GM18861 (cell line): ENCODE results near the gene SUSD3.
"Not testable (repeated sequence)": the region's sequence is repeated elsewhere in the genome, so short reads cannot be mapped to it uniquely, and the experiment has no call there.

Source experiments
- ATAC-seq: cut with Tn5 transposase; IDR thresholded peaks from one replicate; pipeline ENCODE4 v1.9.1; 2021; ENCODE audit not compliant: unreplicated experiment

Gene SUSD3

DNA sequence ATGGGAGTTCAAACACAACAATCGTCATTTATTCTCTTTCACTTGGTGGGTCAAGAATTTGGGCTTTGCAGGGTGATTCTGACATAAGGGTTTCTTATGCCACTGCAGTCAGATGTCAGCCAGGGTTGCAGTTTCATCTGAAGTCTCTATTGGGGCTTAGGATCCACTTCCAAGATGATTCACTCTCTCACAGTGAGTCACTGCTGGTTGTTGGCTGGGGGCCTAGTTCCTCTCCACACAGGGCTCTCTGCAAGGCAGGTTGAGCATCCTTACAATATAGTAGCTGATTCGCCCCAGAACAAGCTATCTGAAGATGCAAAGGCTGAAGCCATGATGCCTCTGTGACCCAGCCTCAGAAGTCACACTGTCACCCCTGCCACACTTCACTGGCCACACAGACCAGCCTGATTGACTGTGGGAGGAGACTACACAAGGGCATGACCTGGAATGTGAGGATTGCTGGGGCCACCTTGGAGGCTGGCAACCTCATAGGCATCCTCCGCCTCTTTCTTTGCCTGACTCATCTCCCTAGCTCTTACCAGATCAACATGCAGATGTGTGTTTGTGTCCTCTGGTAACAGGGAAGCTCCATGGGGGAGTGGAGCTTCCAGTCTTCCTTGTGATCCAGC, 33.1 kb downstream of the SUSD3 start:
- ATAC-seq = no peak

DNA sequence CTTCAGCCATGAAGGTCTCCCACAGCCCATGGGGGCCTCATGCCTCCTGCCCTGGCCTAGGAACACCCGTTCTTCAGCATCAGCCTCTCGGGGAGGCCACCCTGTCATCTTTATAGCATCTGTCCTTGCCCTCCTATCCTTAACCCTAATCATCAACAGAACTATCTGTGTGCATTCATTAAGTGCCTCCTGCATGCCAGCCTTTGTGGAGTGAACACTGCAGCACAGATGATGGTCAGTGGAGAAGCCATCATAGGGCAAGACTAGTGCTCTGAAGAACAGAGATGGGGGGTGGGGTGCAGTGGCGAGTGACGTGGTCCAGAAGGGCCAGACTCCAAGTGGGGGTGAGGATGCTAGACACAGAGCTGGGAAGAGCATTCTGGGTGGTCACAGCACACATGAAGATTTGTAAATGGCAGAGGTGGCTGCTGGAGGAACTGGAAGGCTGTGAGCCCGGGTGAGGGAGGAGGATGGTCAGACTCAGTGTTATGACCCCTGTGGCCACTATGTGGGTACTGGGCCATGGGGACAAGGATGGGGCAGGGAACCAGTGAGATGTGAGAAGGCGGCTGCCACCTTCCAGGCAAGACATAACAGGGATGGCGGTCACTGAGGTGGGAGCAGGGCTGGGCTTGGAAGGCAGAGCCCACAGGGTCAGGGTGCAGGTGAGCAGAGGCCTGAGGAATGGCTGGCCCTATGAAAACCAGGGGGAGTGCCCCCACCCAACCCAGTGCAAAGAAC, 33.9 kb downstream of the SUSD3 start:
- no peak for ATAC-seq

DNA sequence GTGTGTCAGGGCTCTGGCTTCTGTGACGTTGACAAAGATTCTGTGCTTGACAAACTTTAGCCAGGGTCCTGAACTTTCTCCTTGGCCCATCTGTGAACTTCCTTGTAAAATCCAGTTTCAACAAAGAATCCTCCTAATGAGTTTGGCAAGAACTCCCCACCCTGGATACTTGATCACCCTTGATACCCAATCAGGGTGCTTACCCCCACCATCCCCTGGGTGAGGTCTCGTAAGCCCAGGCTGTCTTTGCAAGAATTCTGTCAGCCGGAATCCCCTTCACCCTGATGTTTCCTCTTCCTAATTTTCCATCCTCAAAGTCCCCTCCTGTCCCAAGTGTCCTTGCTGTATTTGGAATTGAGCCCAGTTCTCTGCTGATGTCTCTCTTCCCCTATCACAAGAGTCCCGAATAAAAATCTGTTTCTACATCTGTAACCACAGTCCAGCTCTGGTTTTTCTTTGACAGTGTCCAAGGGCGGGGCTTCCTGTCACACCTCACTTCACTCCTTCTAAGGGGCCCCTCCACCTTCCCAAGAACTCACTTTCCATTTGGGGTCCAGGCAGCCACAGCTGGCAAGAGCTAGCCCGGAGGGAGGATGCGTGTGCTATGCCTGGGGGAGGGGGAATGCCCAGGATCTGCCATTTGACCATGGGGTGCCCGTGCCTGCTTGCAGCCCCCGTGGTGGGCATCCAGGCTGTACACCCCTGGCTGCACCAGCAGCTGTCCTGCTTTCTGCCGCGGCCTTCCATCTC, 34.8 kb downstream of the SUSD3 start:
- no peak for ATAC-seq

DNA sequence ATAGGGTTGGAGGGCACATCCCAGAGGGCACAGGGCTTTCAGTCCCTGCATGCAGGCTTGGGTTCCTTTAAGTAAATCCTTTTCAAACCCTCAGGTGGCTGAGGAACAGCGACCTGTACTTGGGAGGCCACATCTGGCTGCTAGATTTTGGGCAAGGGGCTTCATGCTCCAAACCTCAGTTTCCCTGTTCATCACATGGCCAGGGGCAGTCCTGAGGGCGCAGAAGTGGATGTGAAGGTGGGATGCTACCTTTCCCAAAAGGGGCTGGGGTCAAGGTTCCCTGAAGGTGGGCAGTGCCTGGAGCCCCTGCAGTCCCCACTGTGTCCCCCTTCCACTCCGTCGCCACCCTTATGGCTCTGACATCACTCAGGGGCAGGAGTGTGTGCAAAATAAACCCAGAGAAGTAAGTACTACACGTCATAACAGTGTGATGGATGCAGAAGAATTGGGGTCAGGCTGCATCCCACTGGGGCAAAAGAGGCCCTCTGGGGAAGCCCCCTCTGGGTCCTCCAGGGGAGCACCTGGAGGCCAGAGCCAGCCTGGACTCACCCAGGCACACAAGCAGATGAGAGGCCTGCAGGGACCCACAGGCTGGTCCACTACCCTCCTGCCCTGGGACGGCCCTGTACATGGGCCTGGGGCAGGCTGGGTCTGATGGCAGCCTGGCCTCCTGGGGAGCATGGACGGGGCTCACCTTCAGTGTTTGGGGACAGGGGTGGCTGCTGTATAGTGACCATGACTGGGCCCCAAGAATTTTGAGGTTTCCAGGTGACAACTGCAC, 35.6 kb downstream of the SUSD3 start:
- ATAC-seq = no peak

DNA sequence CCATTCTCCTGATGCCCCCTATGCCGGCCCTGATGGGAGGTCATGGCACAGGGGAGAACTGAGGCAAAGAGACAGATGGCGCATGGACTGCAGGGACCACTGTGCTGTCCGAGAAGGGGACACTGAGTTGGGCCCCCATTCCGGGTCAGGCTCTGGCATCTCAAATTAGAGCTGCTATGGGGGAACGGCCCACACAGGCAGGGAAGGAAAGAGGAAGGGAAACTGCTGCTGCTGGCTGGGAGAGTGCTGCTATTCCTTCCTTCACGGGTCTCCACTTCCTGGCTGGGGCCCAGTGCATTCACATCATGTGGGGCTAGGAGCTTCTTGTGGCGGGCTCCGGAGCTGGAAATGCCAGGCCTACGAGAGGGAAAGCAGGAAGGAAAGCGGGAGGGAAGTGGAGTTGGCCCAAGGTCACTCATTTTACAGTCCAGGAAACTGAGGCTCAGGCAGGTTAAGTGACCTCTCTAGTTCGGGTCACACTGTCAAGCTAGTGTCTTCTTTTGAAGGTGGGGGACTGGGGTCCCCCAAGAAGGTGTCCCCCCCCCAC, 36.2 kb downstream of the SUSD3 start:
- ATAC-seq = no peak

DNA sequence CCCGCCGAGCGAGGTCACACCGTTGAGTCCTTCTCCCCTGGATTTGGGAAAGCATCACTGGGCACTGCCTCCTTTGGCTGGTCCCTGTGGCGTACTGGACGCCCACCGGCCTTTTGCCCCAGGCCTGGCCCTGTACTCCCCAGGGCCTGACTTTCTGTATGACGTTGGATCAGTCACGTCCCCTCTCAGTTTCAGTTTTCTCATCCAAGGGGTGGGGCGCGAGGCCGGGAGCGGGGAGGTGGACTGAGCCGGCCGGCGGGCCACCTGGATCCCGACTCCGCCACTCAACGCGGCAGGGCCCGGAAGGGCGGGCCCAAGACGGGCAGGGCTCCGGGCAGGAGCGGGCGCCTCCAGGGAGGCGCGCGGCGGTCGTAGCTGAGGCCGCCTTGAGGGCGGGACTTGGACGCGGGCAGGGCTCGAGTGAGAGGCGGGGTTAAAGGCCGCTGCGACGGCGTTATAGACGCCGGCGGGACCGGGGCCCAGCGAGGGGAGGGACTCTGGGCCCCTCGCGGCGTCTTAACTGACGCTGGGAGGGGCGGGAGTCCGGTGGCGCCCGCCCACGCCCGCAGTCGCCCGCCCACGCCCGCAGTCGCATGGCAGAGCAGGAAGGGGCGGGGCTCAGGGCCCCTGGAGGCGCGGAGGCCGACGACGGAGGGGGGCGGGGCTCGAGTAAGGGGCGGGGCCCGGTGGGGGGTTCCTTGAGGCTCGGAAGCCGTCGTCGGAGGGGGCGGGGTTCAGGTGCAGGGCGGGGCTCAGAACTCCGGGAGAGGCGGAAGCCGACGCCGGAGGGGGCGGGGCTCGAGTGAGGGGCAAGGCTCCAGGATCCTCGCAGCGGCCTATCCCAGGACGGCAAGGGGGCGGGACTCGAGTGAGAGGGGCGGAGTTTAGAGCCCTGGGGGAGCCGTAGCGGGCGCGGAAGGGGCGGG, 37.0 kb downstream of the SUSD3 start:
- ATAC-seq = peak; percentile 50

DNA sequence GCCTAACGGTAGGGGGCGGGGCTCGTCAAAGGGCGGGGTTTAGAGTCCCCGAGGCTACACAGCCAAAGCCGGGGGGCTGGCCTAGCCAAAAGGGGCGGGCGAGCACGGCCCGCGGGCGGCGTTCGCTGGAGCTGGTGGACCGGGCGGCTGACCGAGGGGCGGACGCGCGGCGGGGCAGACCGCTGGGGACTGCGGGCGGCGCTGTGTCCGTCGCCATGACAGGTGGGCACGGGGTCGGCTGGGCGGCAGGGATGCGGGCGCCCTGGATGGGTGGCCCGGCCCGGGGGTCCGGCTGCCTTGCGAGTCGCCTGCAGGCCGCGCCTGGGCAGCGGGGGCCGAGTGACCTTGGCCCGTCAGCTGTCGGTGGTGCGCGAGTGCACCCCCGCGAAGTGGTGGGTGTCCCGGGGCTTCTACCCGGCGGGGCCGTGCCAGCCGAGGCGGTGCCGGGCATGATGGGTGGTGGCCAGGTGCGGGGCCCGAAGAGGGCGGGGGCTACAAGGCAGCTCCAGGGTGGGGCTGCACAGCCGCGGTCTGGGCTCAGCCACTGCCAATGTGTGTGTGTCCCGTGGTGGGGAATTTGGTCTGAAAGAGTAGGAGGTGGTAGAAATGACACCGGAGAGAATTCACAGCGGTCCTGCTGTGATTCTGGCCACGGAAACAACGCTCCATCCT, 37.8 kb downstream of the SUSD3 start, which contains the start of gene CARD19:
Gene CARD19, plus strand, starts transcription at position 87 of the 672 bp plus-strand sequence. Its CDS starts 129 bp downstream, at position 216.
- ATAC-seq = peak; percentile 18

DNA sequence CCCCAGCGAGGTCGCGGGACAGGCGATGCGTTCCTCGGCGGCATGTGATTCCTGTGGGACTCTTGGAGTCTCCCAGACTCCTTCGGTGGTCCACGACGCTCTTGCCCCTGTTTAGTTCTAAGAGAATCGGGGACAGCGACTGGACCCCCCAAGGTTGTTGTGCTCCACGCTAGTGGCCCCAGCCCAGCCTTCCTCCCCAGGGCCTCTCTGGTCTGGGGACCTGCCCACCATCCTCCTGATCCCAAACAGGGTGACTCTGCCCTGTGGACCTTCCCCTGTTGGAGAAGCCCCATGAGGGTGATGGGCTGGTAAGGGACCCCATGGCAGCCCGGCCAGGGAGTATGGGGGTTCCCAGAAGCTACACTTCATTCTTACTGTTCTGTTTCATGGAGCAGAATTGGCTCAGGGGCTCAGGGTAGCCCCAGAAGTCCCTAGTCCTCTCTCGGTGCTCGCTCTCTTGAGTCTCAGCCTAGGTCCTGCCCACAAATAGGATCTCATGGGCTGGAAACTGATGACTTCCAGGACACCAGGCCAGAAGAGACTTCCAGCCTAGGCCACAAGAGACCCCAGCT, 38.4 kb downstream of the SUSD3 start:
- ATAC-seq = no peak

DNA sequence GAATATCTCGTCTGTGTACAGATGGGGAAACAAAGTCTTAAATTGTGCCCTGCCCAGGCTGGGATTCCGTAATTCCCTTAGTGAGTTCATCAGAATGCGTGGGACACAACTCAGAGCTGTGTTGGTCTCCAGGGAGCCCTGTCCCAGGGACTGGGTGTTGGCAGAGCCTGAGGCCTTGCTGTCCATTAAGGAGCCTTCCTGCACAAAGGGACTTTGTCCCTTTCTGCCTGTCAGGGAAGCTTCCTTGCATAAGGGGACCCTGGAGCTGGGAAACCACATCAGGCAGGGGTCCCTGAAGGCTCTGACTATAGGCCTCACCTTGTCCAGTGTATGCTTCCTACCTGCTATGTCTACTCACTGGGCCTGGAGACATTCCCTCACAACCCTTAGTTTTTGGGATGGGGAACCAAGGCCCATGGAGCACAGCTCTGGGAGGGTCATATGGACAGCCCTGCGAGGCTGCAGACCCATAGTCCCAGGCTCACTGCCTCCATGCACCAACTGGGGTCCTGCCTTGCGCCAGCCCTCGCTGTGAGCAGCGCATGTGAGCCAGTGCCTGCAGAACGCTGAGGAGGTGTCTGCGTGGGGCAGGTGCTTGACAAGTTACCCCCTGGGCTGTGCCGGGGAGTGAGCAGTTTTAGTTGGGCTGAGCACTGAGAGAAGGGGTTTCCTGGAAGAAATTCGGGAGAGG, 39.2 kb downstream of the SUSD3 start:
- no peak for ATAC-seq

DNA sequence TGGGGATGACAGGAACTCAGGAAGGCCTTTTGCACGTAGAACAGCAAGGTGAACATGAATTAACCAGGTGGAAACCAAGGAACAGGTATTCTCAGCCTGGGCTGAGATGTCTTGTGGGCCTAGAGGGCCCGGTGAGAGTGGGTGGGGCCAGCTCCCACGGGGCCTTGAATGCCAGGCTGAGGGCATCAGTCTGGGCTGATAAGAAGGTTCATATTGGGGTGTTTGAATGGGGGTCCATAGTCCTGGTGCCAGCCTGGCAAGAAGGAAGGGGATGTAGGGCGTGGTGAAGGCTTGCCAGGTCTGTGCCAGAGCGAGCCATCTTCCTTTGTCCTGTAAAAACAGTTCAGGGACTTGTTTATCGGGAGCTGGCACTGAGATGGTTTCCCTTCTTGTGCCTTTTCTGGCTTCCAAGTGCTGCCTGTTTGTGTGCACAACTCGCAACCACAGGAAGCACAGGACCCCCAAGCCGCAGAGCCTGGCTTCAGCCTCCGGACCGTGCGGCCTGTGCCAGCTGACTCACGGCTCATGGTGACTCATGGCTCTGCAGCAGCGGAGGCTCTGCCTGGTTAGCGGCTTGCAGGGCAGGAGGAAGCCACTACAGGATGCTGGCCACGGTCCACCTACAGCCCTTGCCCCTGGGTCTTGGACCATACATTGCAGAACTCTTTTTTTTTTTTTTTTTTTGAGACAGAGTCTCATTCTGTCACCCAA, 39.9 kb downstream of the SUSD3 start:
- ATAC-seq = no peak

DNA sequence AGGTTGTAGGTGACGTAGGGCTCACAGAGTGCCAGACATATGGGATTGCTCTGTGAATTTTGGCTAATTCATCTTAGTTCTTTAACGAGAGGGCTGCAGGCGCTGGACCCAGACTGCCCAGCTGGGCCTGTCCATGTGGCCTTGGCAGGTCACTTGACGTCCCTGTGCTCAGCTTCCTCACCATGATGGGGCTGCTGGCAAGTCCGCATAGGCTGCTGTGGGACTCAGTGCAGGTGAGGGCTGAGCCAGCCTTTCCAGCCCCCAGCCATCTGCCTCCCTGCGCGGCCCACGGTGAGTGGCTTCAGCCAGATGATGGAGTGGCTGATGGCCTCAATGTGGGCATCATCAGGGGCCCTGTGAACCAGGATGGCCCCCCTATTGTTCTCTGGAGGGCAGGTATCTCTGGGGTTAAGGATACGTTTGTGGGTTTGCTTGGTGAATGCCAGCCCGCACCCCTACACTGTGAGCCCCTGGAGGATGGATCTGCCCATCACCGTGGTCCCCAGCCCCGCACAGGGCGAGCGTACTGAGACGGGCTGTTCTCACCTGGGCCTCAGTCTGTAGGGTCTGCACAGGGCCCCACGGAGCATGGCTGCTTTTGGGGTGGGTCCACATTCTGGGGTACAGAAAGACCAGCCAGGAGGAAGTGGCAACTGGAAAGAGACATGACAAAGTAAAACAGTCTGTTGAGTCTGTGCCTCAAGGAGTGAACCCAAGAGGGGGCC, 41.2 kb downstream of the SUSD3 start:
- no peak for ATAC-seq

DNA sequence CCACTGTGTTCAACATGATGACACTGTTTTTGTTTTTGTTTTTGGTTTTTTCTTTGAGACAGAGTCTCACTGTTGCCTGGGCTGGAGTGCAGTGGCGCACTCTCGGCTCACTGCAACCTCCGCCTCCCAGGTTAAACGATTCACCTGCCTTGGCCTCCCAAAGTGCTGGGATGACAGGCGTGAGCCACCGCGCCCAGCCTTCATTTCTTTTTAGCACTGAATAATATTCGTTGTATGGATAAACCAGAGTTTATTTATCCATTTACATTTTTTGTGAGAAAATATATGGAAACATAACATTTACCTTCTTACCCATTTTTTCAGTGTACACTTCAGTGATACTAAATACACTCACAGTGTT, 41.8 kb downstream of the SUSD3 start:
- no peak for ATAC-seq

DNA sequence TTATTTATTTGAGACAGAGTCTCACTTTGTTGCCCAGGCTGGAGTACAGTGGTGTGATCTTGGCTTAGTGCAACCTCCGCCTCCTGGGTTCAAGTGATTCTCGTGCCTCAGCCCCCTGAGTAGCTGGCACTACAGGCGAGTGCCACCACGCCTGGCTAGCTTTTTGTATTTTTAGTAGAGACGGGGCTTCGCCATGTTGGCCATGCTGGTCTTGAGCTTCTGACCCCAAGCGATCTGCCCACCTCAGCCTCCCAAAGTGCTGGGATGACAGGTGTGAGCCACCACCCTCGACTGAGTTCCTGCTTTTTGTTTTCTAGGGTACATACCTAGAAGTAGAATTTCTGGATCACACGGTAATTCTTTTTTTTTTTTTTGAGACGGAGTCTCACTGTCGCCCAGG, 42.6 kb downstream of the SUSD3 start:
- ATAC-seq = not testable (repeated sequence)

DNA sequence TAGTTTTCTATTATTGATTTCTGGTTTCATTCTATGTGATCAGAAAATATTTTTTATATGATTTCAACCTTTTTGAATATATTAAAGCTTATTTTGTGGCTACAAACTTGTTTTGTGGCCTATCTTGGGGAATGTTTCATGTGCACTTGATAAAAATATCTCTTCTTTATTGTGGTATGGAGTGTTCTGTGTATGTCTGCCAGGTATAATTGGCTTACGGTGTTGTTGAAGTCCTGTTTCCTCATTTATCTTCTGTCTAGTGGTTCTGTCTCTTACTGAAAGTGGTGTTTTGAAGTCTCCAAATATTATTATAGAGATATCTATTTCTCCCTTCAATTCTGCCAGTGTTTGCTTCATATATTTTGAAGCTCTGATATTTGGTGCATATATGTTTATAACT, 47.1 kb downstream of the SUSD3 start:
- ATAC-seq = no peak

DNA sequence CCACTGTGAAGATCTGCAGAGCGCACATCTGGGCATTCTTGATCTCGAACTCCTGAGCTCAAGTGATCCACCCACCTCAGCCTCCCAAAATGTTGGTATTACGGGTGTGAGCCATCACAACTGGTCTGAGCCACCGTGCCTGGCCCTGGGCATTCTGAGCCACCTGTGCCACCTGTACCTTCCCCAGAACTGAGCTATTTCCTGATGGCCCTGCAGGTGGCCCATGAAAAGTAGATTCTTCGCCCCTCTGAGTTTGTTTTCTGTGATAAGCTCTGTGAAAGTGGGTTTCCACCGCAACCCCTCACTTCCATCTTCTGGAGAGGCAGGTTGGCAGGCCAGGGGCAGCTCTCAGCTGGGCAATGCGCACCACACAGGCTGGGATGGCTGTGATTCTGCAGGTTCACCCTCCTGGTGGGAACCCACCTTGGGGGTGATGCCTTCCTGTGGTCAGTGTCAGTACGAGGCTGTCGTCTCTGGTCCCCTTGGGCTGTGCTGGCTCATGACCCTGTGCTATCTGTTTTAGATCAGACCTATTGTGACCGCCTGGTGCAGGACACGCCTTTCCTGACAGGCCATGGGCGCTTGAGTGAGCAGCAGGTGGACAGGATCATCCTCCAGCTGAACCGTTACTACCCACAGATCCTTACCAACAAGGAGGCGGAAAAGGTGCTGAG, 48.8 kb downstream of the SUSD3 start:
- ATAC-seq = no peak

DNA sequence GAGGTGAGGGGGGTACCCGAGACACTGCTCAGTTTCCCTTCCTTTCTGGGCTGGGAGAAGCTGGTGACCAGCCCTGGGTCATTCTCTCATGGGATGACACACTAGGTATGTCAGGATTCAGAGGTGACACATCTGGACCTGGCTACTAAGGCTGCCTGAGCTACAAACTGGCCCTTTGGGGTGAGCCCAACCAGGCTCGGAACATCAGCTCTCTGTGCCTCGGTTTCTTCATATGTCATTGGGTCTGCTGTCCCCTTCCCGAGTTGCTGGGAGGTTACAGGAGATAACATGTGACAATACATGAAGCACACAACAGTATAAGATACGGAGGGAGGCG, 49.3 kb downstream of the SUSD3 start:
- no peak for ATAC-seq
